Prostate gland (tissue), 2 donors: ENCODE data around the gene SLC35D3. TPM values are rescaled to one million over a fixed set of nuclear protein-coding genes. Genes with fewer than 3 reads are reported as not detected.

ENCODE experiments used
- DNase-seq: peaks from one replicate; pipeline ENCODE4 v3.0.0-alpha.2; 2019; ENCODE audit warnings: low spot score
- H3K27ac ChIP-seq, 2 donors: fragments of 200-600 bp; sonication (generic); 2 replicates each; pipeline ENCODE4 v1.5.1; 2017 to 2019
- H3K27me3 ChIP-seq: fragments of 200-600 bp; sonication (generic); replicated peaks from 2 replicates; pipeline ENCODE4 v1.5.1; 2019; ENCODE audit not compliant: insufficient read depth
- H3K36me3 ChIP-seq, 2 donors: fragments of 200-600 bp; sonication (generic); 1 replicate in 1 of 2; 2 replicates in 1 of 2; pipeline versions ENCODE4 v1.5.1 to v1.8.1; 2017 to 2019
- H3K4me1 ChIP-seq: fragments of 200-600 bp; sonication (generic); replicated peaks from 2 replicates; pipeline ENCODE4 v1.5.1; 2019
- H3K4me3 ChIP-seq, 2 donors: fragments of 200-600 bp; sonication (generic); 2 replicates each; pipeline ENCODE4 v1.5.1; 2017 to 2019
- H3K9me3 ChIP-seq: fragments of 200-600 bp; sonication (generic); 2 replicates; pipeline ENCODE4 v1.5.1; 2017
- CTCF ChIP-seq, 4 experiments: fragments of 200-600 bp in 2 of 4; fragments of 450-650 bp in 2 of 4; sonication (generic) in 2 of 4; IDR thresholded peaks; 1 replicate in 3 of 4; 2 replicates in 1 of 4; pipeline ENCODE4 v1.5.1; 2016 to 2019; ENCODE audit warnings: antibody characterized with exemption in 4 of 4, mild to moderate bottlenecking in 2 of 4, moderate library complexity in 2 of 4
- POLR2A ChIP-seq: fragments of 450-650 bp; IDR thresholded peaks from one replicate; pipeline ENCODE4 v1.6.1; 2016; ENCODE audit warnings: antibody characterized with exemption, mild to moderate bottlenecking
- POLR2AphosphoS5 ChIP-seq: sonication (generic); formaldehyde crosslinking; IDR thresholded peaks from one replicate; pipeline ENCODE4 v1.6.1; 2017; ENCODE audit warnings: antibody characterized with exemption
- WGBS: methylation state at CpG from one replicate; pipeline ENCODE4 v1.1.5; 2018; 5-methylcytosine and 5-hydroxymethylcytosine counted together
- intact Hi-C: fragments of 100-400 bp; cut with DNase I; formaldehyde crosslinking; loops from one replicate; pipeline ENCODE4 v1.14.2; 2022
- total RNA-seq, 2 donors: library from RNA; depleted of rRNA; stranded (reverse); fragments of >200 nt; gene quantifications; one replicate each; pipeline ENCODE4 v1.1.0, GENCODE V29; 2016

SLC35D3 gene
- total RNA-seq, 2 donors from 2014 or later = 0.23 TPM; not detected in 1

GRCh38 chr6:136887953-136888352, 34.1 kb upstream of the SLC35D3 start:
- 0% methylated on average over 1 of the region's 1 CpG for WGBS
- Histone ChIP-seq H3K27ac (no peak overlapping the region), H3K4me3 (no peak overlapping the region), H3K27me3 (no peaks in the 10 kb centered on the region), H3K9me3 (no peaks in the 10 kb centered on the region), H3K36me3 (no peaks in the 10 kb centered on the region), H3K4me1 (no peaks in the 10 kb centered on the region)
- DNase-seq = no peak
- no peak for TF ChIP-seq POLR2AphosphoS5
- no peak for TF ChIP-seq CTCF (IDR thresholded peaks at IDR 0.05)
- no peak for TF ChIP-seq POLR2A
- intact Hi-C loops = no loop called here

- 66% methylated on average over 6 of the region's 6 CpGs for WGBS
- TF ChIP-seq POLR2A (no peak), CTCF (IDR thresholded peaks at IDR 0.05) (no peak), POLR2AphosphoS5 (no peak)
Measured at GRCh38 chr6:136889271-136890193, 32.6 kb upstream of the SLC35D3 start.

GRCh38 chr6:136890194-136890839, 31.8 kb upstream of the SLC35D3 start:
- intact Hi-C loops = no loop called here
- no peak for DNase-seq
- no peaks in the 10 kb centered on the region for H3K36me3 ChIP-seq
- no peaks in the 10 kb centered on the region for H3K27me3 ChIP-seq
- H3K9me3 ChIP-seq = no peaks in the 10 kb centered on the region
- no peak overlapping the region for H3K27ac ChIP-seq
- H3K4me3 ChIP-seq = no peak overlapping the region
- no peaks in the 10 kb centered on the region for H3K4me1 ChIP-seq
- TF ChIP-seq POLR2A = no peak
- TF ChIP-seq CTCF (IDR thresholded peaks at IDR 0.05) = no peak
- no peak for TF ChIP-seq POLR2AphosphoS5
- 78% methylated on average over 4 of the region's 4 CpGs for WGBS

More at GRCh38 chr6:136889271-136890193, 32.6 kb upstream of the SLC35D3 start:
- Histone ChIP-seq H3K27ac (no peak overlapping the region), H3K4me3 (no peak overlapping the region), H3K4me1 (no peaks in the 10 kb centered on the region), H3K9me3 (no peaks in the 10 kb centered on the region), H3K27me3 (no peaks in the 10 kb centered on the region), H3K36me3 (no peaks in the 10 kb centered on the region)
- intact Hi-C loops = no loop called here
- DNase-seq = no peak

GRCh38 chr6:136890986-136891385, 31.1 kb upstream of the SLC35D3 start:
- WGBS = 93% methylated on average over 3 of the region's 3 CpGs

More at GRCh38 chr6:136890986-136891385, 31.1 kb upstream of the SLC35D3 start:
- intact Hi-C loops = no loop called here
- Histone ChIP-seq H3K27ac (no peak overlapping the region), H3K9me3 (no peaks in the 10 kb centered on the region), H3K36me3 (no peaks in the 10 kb centered on the region), H3K4me3 (no peak overlapping the region), H3K4me1 (no peaks in the 10 kb centered on the region), H3K27me3 (no peaks in the 10 kb centered on the region)
- TF ChIP-seq CTCF (IDR thresholded peaks at IDR 0.05) (no peak), POLR2AphosphoS5 (no peak), POLR2A (no peak)
- DNase-seq = no peak
